Motor neuron (in vitro differentiated cells): ENCODE measurements around the gene GCKR. TPM values are rescaled to one million over a fixed set of nuclear protein-coding genes. Genes with fewer than 3 reads are reported as not detected.
A peak's percentile ranks its signal among the peaks of the same experiment; 100 is the strongest.

ENCODE experiments used
- ATAC-seq, 8 experiments: fragments of 200-7000 bp; cut with Tn5 transposase; replicated peaks in 6 of 8; 2 replicates each; pipeline ENCODE4 v1.8.0; 2021; ENCODE audit warnings: mild to moderate bottlenecking in 8 of 8, moderate library complexity in 8 of 8
- H3K27ac ChIP-seq, 2 donors: fragments of 250-450 bp; sonication (Bioruptor Pico); 2 replicates each; pipeline ENCODE4 v1.9.0; 2021; ENCODE audit warnings: antibody characterized with exemption in 2 of 2, mild to moderate bottlenecking in 2 of 2, moderate library complexity in 1 of 2
- H3K4me1 ChIP-seq, 2 donors: fragments of 250-450 bp; sonication (Bioruptor Pico); replicated peaks in 1 of 2; 2 replicates each; pipeline ENCODE4 v1.6.1; 2021; ENCODE audit warnings: antibody characterized with exemption in 2 of 2, mild to moderate bottlenecking in 2 of 2, moderate library complexity in 1 of 2
- H3K4me3 ChIP-seq, 5 donors: fragments of 250-450 bp; sonication (Bioruptor Pico); 2 replicates each; pipeline ENCODE4 v1.9.0; 2021; ENCODE audit warnings: antibody characterized with exemption in 5 of 5, mild to moderate bottlenecking in 5 of 5, moderate library complexity in 4 of 5
- WGBS, 10 experiments: fragments of 450-650 bp; shearing (Covaris generic); methylation state at CpG; one replicate each; pipeline ENCODE4 v1.0.0; 2022; 5-methylcytosine and 5-hydroxymethylcytosine counted together
- in situ Hi-C, 9 experiments: fragments of 400-800 bp; cut with MboI; loops; one replicate each; pipeline ENCODE4 v1.15.0; 2021; ENCODE audit warnings: low sequenced_read_pairs in 9 of 9, low pct_unique_long_range_greater_than_20kb in 2 of 9; ENCODE audit not compliant: unreplicated experiment in 9 of 9
- total RNA-seq, 8 experiments: library from RNA; unstranded; fragments of 300-600 nt; gene quantifications; 2 replicates each; pipeline versions ENCODE4 v1.2.3 to v1.2.4, GENCODE V29; 2022

GCKR gene
- total RNA-seq, result 1 to 10 TPM in 2 of 8 experiments, under 1 TPM in 5, not detected in 1; 0.16 to 2.4 (median 0.66) TPM

GRCh38 chr2:27496357-27497287 lies at the start of gene GCKR:
Gene GCKR (plus strand): TSS chr2:27496839. CDS start chr2:27496905, 66 bp downstream.
- no peak within 1 kb of the TSS for H3K27ac ChIP-seq
- H3K4me1 ChIP-seq, result no peaks in the 10 kb centered on the region
- no peak for ATAC-seq
- H3K4me3 ChIP-seq, result peak within 1 kb of the TSS in 3 of 5 donors; percentile 54 to 55 (median 54)
- in situ Hi-C loops, result no loop called here
- 69 to 100% (median 81%) methylated on average over 1 to 8 of the region's 12 CpGs; no CpG with 5 or more reads in 4 of the 10 experiments for WGBS, 10 experiments

GRCh38 chr2:27448381-27448780 lies 48.3 kb upstream of the GCKR start:
- ATAC-seq, result no peak
- in situ Hi-C loops, result no loop called here
- H3K4me3 ChIP-seq, result no peak overlapping the region
- no peaks in the 10 kb centered on the region for H3K4me1 ChIP-seq
- WGBS, 10 experiments, result 29 to 100% (median 68%) methylated on average over 1 to 3 of the region's 3 CpGs; no CpG with 5 or more reads in 2 of the 10 experiments
- no peak overlapping the region for H3K27ac ChIP-seq

GRCh38 chr2:27451095-27451494 lies 45.5 kb upstream of the GCKR start:
- 40 to 75% methylated on average over 1 of the region's 1 CpG; no CpG with 5 or more reads in 8 of the 10 experiments for WGBS, 10 experiments
- in situ Hi-C loops, result no loop called here
- Histone ChIP-seq H3K4me3 (no peak overlapping the region), H3K27ac (no peak overlapping the region), H3K4me1 (no peaks in the 10 kb centered on the region)
- no peak for ATAC-seq

- Histone ChIP-seq H3K4me3 (no peak overlapping the region), H3K4me1 (no peaks in the 10 kb centered on the region), H3K27ac (no peak overlapping the region)
- 79 to 100% (median 92%) methylated on average over 1 to 5 of the region's 7 CpGs; no CpG with 5 or more reads in 5 of the 10 experiments for WGBS, 10 experiments
- in situ Hi-C loops, result no loop called here
- ATAC-seq, result no peak
Measured at GRCh38 chr2:27453968-27454367, 42.7 kb upstream of the GCKR start.

- in situ Hi-C loops, result no loop called here
- 89 to 100% (median 98%) methylated on average over 1 to 5 of the region's 8 CpGs; no CpG with 5 or more reads in 4 of the 10 experiments for WGBS, 10 experiments
Measured at GRCh38 chr2:27461118-27461517, 35.5 kb upstream of the GCKR start.

GRCh38 chr2:27464443-27464842 lies 32.2 kb upstream of the GCKR start:
- ATAC-seq, result no peak
- in situ Hi-C loops, result no loop called here
- Histone ChIP-seq H3K27ac (no peak overlapping the region), H3K4me1 (no peaks in the 10 kb centered on the region), H3K4me3 (no peak overlapping the region)
- 88 to 100% (median 100%) methylated on average over 2 to 7 of the region's 7 CpGs; no CpG with 5 or more reads in 1 of the 10 experiments for WGBS, 10 experiments

More at GRCh38 chr2:27461118-27461517, 35.5 kb upstream of the GCKR start:
- Histone ChIP-seq H3K4me1 (no peaks in the 10 kb centered on the region), H3K27ac (no peak overlapping the region), H3K4me3 (no peak overlapping the region)
- no peak for ATAC-seq

GRCh38 chr2:27471961-27472360 lies 24.7 kb upstream of the GCKR start:
- Histone ChIP-seq H3K27ac (no peak overlapping the region), H3K4me3 (no peak overlapping the region), H3K4me1 (no peaks in the 10 kb centered on the region)
- 80 to 100% (median 92%) methylated on average over 1 to 4 of the region's 5 CpGs; no CpG with 5 or more reads in 7 of the 10 experiments for WGBS, 10 experiments
- in situ Hi-C loops, result no loop called here
- ATAC-seq, result no peak

GRCh38 chr2:27485496-27485895 lies 11.1 kb upstream of the GCKR start:
- WGBS, 10 experiments, result 3 to 93% (median 33%) methylated on average over 1 to 3 of the region's 3 CpGs; no CpG with 5 or more reads in 3 of the 10 experiments
- Histone ChIP-seq H3K4me1 (peaks cover 0 to 5% of the 10 kb centered on the region in 2 donors), H3K27ac (no peak overlapping the region), H3K4me3 (no peak overlapping the region)
- ATAC-seq, result no peak
- in situ Hi-C loops, result no loop called here

- in situ Hi-C loops, result no loop called here
- WGBS, 10 experiments, result 0 to 10% (median 0%) methylated on average over 2 to 11 of the region's 11 CpGs; no CpG with 5 or more reads in 4 of the 10 experiments
- H3K27ac ChIP-seq, result peak overlapping the region; percentile 62 to 74
Measured at GRCh38 chr2:27489118-27489497, 7.5 kb upstream of the GCKR start.

GRCh38 chr2:27489498-27490397 lies 6.9 kb upstream of the GCKR start, which contains the start of gene IFT172:
Gene IFT172 (minus strand): TSS chr2:27489743. CDS start chr2:27489653, 90 bp downstream.
- WGBS, 10 experiments, result 5 to 67% (median 14%) methylated on average over 2 to 27 of the region's 43 CpGs; no CpG with 5 or more reads in 1 of the 10 experiments
- Histone ChIP-seq H3K27ac (peak within 1 kb of the TSS; percentile 62 to 74), H3K4me3 (peak within 1 kb of the TSS; percentile 47 to 54 (median 50)), H3K4me1 (peaks cover 0 to 5% of the 10 kb centered on the region in 2 donors)
- ATAC-seq, result peak; percentile 85 to 95 (median 92)
- in situ Hi-C loops, result no loop called here

More at GRCh38 chr2:27489118-27489497, 7.5 kb upstream of the GCKR start:
- Histone ChIP-seq H3K4me1 (peaks cover 0 to 5% of the 10 kb centered on the region in 2 donors), H3K4me3 (peak overlapping the region; percentile 47 to 54 (median 50))
- ATAC-seq, result peak; percentile 30 to 50 (median 45)

- Histone ChIP-seq H3K27ac (no peak overlapping the region), H3K4me3 (no peak overlapping the region), H3K4me1 (peaks cover 0 to 5% of the 10 kb centered on the region in 2 donors)
- 26 to 88% (median 69%) methylated on average over 1 to 3 of the region's 4 CpGs; no CpG with 5 or more reads in 1 of the 10 experiments for WGBS, 10 experiments
- ATAC-seq, result no peak
- in situ Hi-C loops, result no loop called here
Measured at GRCh38 chr2:27492557-27492956, 4.1 kb upstream of the GCKR start.

GRCh38 chr2:27493948-27494283 lies 2.7 kb upstream of the GCKR start:
- peaks cover 0 to under 1% of the 10 kb centered on the region in 2 donors for H3K4me1 ChIP-seq
- 80 to 100% (median 85%) methylated on average over 1 to 10 of the region's 13 CpGs; no CpG with 5 or more reads in 6 of the 10 experiments for WGBS, 10 experiments
- in situ Hi-C loops, result no loop called here
- ATAC-seq, result no peak
- peak overlapping the region in 3 of 5 donors; percentile 54 to 55 (median 54) for H3K4me3 ChIP-seq
- H3K27ac ChIP-seq, result no peak overlapping the region
